Liver (tissue), 9 donors: ENCODE results near the gene SMARCB1. TPM values are rescaled to one million over a fixed set of nuclear protein-coding genes. Genes with fewer than 3 reads are reported as not detected.

Experiments
- DNase-seq: peaks from one replicate; pipeline ENCODE4 v3.0.0-alpha.2; 2017; ENCODE audit warnings: low spot score
- H3K27ac ChIP-seq, 2 donors: one replicate each; pipeline ENCODE4 v1.7.0; 2013; ENCODE audit warnings: inconsistent platforms in 2 of 2, low read length in 2 of 2, control low read depth in 1 of 2, low read depth in 1 of 2, mild to moderate bottlenecking in 1 of 2
- H3K27me3 ChIP-seq, 4 donors: one replicate each; pipeline versions ENCODE4 v1.6.1 to v1.7.0; 2013; ENCODE audit warnings: low read length in 3 of 4, inconsistent platforms in 1 of 4, mild to moderate bottlenecking in 1 of 4, moderate library complexity in 1 of 4; ENCODE audit not compliant: control insufficient read depth in 4 of 4, insufficient read depth in 4 of 4
- H3K36me3 ChIP-seq, 4 donors: one replicate each; pipeline versions ENCODE4 v1.6.1 to v1.7.0; 2013; ENCODE audit warnings: low read length in 3 of 4, mild to moderate bottlenecking in 3 of 4, low read depth in 1 of 4, moderate library complexity in 1 of 4; ENCODE audit not compliant: control insufficient read depth in 4 of 4, insufficient read depth in 3 of 4
- H3K4me1 ChIP-seq, 4 donors: one replicate each; pipeline versions ENCODE4 v1.6.1 to v1.7.0; 2013; ENCODE audit warnings: low read length in 3 of 4, mild to moderate bottlenecking in 3 of 4, moderate library complexity in 1 of 4; ENCODE audit not compliant: control insufficient read depth in 4 of 4, insufficient read depth in 4 of 4
- H3K4me3 ChIP-seq, 3 donors: one replicate each; pipeline versions ENCODE4 v1.6.1 to v1.7.0; 2013; ENCODE audit warnings: low read length in 3 of 3, control low read depth in 1 of 3, low read depth in 1 of 3, mild to moderate bottlenecking in 1 of 3
- H3K9ac ChIP-seq, 2 donors: one replicate each; pipeline ENCODE4 v1.7.0; 2013; ENCODE audit warnings: low read length in 2 of 2, mild to moderate bottlenecking in 2 of 2, moderate library complexity in 2 of 2, control low read depth in 1 of 2, low read depth in 1 of 2
- H3K9me3 ChIP-seq, 4 donors: one replicate each; pipeline versions ENCODE4 v1.6.1 to v1.7.0; 2013; ENCODE audit warnings: low read length in 3 of 4; ENCODE audit not compliant: control insufficient read depth in 4 of 4
- EGR1 ChIP-seq, 2 donors: IDR thresholded peaks; 2 replicates each; pipeline ENCODE4 v1.6.1; 2016 to 2018; ENCODE audit warnings: antibody characterized with exemption in 2 of 2, low read depth in 2 of 2
- FOXA1 ChIP-seq: IDR thresholded peaks from 2 replicates; pipeline ENCODE4 v1.6.1; 2016; ENCODE audit warnings: antibody characterized with exemption
- FOXA2 ChIP-seq: IDR thresholded peaks from 2 replicates; pipeline ENCODE4 v1.6.1; 2016; ENCODE audit warnings: antibody characterized with exemption
- GABPA ChIP-seq, 2 donors: IDR thresholded peaks in 1 of 2; conservative IDR thresholded peaks in 1 of 2; 2 replicates each; pipeline ENCODE4 v1.6.1; 2016; ENCODE audit warnings: antibody characterized with exemption in 2 of 2, mild to moderate bottlenecking in 1 of 2, moderate library complexity in 1 of 2
- HNF4A ChIP-seq, 2 donors: conservative IDR thresholded peaks; 2 replicates each; pipeline ENCODE4 v1.6.1; 2016; ENCODE audit warnings: antibody characterized with exemption in 2 of 2, mild to moderate bottlenecking in 2 of 2
- HNF4G ChIP-seq: IDR thresholded peaks from 2 replicates; pipeline ENCODE4 v1.6.1; 2016; ENCODE audit warnings: antibody characterized with exemption
- JUND ChIP-seq, 2 donors: IDR thresholded peaks; 2 replicates each; pipeline ENCODE4 v1.6.1; 2016; ENCODE audit warnings: antibody characterized with exemption in 2 of 2
- NR2F2 ChIP-seq: IDR thresholded peaks from 2 replicates; pipeline ENCODE4 v1.6.1; 2016; ENCODE audit warnings: antibody characterized with exemption
- RAD21 ChIP-seq, 2 donors: IDR thresholded peaks; 2 replicates each; pipeline ENCODE4 v1.6.1; 2016; ENCODE audit warnings: antibody characterized with exemption in 2 of 2, mild to moderate bottlenecking in 2 of 2
- RXRA ChIP-seq, 2 donors: IDR thresholded peaks; 2 replicates each; pipeline ENCODE4 v1.6.1; 2017 to 2018; ENCODE audit warnings: antibody characterized with exemption in 2 of 2, mild to moderate bottlenecking in 1 of 2
- SP1 ChIP-seq: IDR thresholded peaks from 2 replicates; pipeline ENCODE4 v1.6.1; 2018; ENCODE audit warnings: antibody characterized with exemption, mild to moderate bottlenecking
- TAF1 ChIP-seq: conservative IDR thresholded peaks from 2 replicates; pipeline ENCODE4 v1.6.1; 2016; ENCODE audit warnings: antibody characterized with exemption, mild to moderate bottlenecking
- YY1 ChIP-seq: IDR thresholded peaks from 2 replicates; pipeline ENCODE4 v1.6.1; 2016; ENCODE audit warnings: antibody characterized with exemption, mild to moderate bottlenecking
- WGBS: extraction: QIAGEN DNeasy Blood & Tissue Kit; methylation state at CpG from one replicate; pipeline ENCODE4 v1.1.7; 2013; 5-methylcytosine and 5-hydroxymethylcytosine counted together
- polyA plus RNA-seq, 2 donors: library from polyadenylated mRNA; stranded (reverse) in 1 of 2; unstranded in 1 of 2; fragments of 200-250 nt in 1 of 2; fragments of >200 nt in 1 of 2; fragmentation: Nextera tagmentation in 1 of 2; extraction: Ambion mirVana in 1 of 2; gene quantifications; one replicate each; pipeline versions ENCODE4 v1.2.1 to v1.2.3, GENCODE V29; 2013 to 2015
- total RNA-seq, 2 donors: library from RNA; depleted of rRNA; stranded (reverse); fragments of >200 nt; gene quantifications; one replicate each; pipeline ENCODE4 v1.2.3, GENCODE V29; 2014
- TF ChIP-seq, protein P1 (sequence below): fragments of 150-350 bp; IDR thresholded peaks from 2 replicates; pipeline ENCODE4 v1.5.1; 2017; ENCODE audit warnings: improper control_type of control experiment, low read depth, low read length; ENCODE audit not compliant: missing input control
- TF ChIP-seq, protein P2 (sequence below): IDR thresholded peaks from 2 replicates; pipeline ENCODE4 v1.6.1; 2016; ENCODE audit warnings: antibody characterized with exemption
- TF ChIP-seq, protein P3 (sequence below): IDR thresholded peaks from 2 replicates; pipeline ENCODE4 v1.6.1; 2016; ENCODE audit warnings: antibody characterized with exemption, mild to moderate bottlenecking
- TF ChIP-seq, protein P4 (sequence below): IDR thresholded peaks from 2 replicates; pipeline ENCODE4 v1.6.1; 2016; ENCODE audit warnings: antibody characterized with exemption
- TF ChIP-seq, protein P5 (sequence below): IDR thresholded peaks from 2 replicates; pipeline ENCODE4 v1.6.1; 2016; ENCODE audit warnings: antibody characterized with exemption
- donor health status: healthy.
- donor health status: healthy.
- donor health status: healthy.
- donor health status: healthy.
- donor health status: healthy.

SMARCB1 gene
- total and polyA plus RNA-seq, 4 donors: 15.1 to 22.5 (median 19.1) TPM

DNA sequence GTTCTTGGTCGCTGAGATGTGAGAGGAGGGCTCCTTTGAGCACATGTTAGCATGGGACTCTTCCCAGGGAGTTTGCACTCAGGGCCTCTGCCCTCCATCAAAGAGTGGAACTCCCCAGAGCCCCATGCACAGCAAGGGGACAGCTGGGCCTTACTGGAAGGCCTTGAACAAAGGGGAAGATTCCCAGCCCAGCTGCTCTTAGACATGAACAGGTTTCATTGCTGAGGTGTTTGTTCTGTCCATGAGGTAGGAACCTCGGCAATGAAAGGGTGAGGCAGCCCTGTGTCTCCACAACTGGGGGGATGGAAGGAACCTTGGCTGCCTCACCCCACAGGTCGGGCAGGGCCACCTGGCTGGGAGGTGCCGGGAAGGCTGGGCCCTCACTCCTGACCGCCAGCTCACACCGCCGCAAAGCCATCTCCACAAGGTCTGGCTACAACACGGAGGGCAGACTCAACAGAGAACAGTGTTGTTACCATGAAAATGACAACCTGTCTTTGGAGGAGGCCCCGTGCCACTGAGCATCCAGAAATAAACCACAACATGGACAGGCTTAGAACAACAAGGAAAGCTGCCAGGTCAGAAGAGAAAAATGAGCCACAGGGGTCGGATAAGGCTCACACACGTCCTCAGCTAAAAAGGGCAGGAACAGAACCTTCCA, 48.8 kb downstream of the SMARCB1 start:
- Histone ChIP-seq H3K36me3 (peaks cover 2 to 35% (median 6%) of the 10 kb centered on the region in 4 donors), H3K4me1 (peaks cover 3 to 10% (median 10%) of the 10 kb centered on the region in 4 donors), H3K27me3 (no peaks in the 10 kb centered on the region), H3K9ac (no peak overlapping the region), H3K4me3 (no peak overlapping the region), H3K9me3 (no peaks in the 10 kb centered on the region), H3K27ac (no peak overlapping the region)
- TF ChIP-seq FOXA2: no peak
- TF ChIP-seq, protein P1, sequence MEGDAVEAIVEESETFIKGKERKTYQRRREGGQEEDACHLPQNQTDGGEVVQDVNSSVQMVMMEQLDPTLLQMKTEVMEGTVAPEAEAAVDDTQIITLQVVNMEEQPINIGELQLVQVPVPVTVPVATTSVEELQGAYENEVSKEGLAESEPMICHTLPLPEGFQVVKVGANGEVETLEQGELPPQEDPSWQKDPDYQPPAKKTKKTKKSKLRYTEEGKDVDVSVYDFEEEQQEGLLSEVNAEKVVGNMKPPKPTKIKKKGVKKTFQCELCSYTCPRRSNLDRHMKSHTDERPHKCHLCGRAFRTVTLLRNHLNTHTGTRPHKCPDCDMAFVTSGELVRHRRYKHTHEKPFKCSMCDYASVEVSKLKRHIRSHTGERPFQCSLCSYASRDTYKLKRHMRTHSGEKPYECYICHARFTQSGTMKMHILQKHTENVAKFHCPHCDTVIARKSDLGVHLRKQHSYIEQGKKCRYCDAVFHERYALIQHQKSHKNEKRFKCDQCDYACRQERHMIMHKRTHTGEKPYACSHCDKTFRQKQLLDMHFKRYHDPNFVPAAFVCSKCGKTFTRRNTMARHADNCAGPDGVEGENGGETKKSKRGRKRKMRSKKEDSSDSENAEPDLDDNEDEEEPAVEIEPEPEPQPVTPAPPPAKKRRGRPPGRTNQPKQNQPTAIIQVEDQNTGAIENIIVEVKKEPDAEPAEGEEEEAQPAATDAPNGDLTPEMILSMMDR: no peak
- TF ChIP-seq, protein P2, sequence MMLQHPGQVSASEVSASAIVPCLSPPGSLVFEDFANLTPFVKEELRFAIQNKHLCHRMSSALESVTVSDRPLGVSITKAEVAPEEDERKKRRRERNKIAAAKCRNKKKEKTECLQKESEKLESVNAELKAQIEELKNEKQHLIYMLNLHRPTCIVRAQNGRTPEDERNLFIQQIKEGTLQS: no peak
- TF ChIP-seq NR2F2: no peak
- TF ChIP-seq TAF1: no peak
- TF ChIP-seq RXRA (IDR thresholded peaks at IDR 0.05): no peak
- WGBS: 75% methylated on average over 11 of the region's 11 CpGs
- DNase-seq: no peak

DNA sequence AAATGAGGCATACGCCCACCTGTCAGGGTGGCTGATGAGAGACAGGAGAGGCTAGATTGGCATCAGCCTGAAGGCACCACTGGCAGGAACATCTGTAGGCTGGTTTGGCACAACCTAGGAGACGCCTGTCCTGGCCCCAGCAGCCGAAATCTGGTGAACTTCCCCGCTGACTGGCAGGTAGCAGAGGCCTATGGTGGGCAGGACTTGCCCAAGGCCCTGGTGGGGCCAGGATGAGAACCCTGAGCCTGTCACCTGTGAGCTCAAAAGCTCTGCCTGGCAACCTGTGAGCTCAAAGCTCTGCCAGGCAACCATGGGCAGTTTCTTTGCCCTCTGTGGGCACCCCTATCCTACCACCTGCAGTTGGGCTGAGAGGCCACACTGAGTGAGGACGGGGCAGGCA, 49.5 kb downstream of the SMARCB1 start:
- H3K9ac ChIP-seq: no peak overlapping the region
- DNase-seq: no peak
- WGBS: 78% methylated on average over 5 of the region's 5 CpGs
- no peaks in the 10 kb centered on the region for H3K9me3 ChIP-seq
- peaks cover 3 to 10% (median 10%) of the 10 kb centered on the region in 4 donors for H3K4me1 ChIP-seq
- peaks cover 2 to 35% (median 6%) of the 10 kb centered on the region in 4 donors for H3K36me3 ChIP-seq
- TF ChIP-seq HNF4A (conservative IDR thresholded peaks at IDR 0.05) (no peak), YY1 (no peak), FOXA1 (no peak), TAF1 (no peak), RXRA (IDR thresholded peaks at IDR 0.05) (no peak), GABPA (IDR thresholded peaks at IDR 0.05 in 1 of 2, conservative IDR thresholded peaks at IDR 0.05 in 1 of 2) (no peak), RAD21 (IDR thresholded peaks at IDR 0.05) (no peak), HNF4G (no peak), JUND (IDR thresholded peaks at IDR 0.05) (no peak), SP1 (no peak), NR2F2 (no peak), EGR1 (IDR thresholded peaks at IDR 0.05; ENCODE audit: low read depth in 2 of 2) (no peak), FOXA2 (no peak)
- TF ChIP-seq, protein P1: no peak
- TF ChIP-seq, protein P2: no peak
- TF ChIP-seq, protein P3, sequence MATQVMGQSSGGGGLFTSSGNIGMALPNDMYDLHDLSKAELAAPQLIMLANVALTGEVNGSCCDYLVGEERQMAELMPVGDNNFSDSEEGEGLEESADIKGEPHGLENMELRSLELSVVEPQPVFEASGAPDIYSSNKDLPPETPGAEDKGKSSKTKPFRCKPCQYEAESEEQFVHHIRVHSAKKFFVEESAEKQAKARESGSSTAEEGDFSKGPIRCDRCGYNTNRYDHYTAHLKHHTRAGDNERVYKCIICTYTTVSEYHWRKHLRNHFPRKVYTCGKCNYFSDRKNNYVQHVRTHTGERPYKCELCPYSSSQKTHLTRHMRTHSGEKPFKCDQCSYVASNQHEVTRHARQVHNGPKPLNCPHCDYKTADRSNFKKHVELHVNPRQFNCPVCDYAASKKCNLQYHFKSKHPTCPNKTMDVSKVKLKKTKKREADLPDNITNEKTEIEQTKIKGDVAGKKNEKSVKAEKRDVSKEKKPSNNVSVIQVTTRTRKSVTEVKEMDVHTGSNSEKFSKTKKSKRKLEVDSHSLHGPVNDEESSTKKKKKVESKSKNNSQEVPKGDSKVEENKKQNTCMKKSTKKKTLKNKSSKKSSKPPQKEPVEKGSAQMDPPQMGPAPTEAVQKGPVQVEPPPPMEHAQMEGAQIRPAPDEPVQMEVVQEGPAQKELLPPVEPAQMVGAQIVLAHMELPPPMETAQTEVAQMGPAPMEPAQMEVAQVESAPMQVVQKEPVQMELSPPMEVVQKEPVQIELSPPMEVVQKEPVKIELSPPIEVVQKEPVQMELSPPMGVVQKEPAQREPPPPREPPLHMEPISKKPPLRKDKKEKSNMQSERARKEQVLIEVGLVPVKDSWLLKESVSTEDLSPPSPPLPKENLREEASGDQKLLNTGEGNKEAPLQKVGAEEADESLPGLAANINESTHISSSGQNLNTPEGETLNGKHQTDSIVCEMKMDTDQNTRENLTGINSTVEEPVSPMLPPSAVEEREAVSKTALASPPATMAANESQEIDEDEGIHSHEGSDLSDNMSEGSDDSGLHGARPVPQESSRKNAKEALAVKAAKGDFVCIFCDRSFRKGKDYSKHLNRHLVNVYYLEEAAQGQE: no peak
- TF ChIP-seq, protein P4, sequence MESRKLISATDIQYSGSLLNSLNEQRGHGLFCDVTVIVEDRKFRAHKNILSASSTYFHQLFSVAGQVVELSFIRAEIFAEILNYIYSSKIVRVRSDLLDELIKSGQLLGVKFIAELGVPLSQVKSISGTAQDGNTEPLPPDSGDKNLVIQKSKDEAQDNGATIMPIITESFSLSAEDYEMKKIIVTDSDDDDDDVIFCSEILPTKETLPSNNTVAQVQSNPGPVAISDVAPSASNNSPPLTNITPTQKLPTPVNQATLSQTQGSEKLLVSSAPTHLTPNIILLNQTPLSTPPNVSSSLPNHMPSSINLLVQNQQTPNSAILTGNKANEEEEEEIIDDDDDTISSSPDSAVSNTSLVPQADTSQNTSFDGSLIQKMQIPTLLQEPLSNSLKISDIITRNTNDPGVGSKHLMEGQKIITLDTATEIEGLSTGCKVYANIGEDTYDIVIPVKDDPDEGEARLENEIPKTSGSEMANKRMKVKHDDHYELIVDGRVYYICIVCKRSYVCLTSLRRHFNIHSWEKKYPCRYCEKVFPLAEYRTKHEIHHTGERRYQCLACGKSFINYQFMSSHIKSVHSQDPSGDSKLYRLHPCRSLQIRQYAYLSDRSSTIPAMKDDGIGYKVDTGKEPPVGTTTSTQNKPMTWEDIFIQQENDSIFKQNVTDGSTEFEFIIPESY: no peak
- TF ChIP-seq, protein P5, sequence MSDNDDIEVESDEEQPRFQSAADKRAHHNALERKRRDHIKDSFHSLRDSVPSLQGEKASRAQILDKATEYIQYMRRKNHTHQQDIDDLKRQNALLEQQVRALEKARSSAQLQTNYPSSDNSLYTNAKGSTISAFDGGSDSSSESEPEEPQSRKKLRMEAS: no peak
- no peak overlapping the region for H3K4me3 ChIP-seq
- H3K27ac ChIP-seq: no peak overlapping the region
- H3K27me3 ChIP-seq: no peaks in the 10 kb centered on the region
